Panc1 (cell line): Measurements from ENCODE around the gene JADE2. TPM values are rescaled to one million over a fixed set of nuclear protein-coding genes. Genes with fewer than 3 reads are reported as not detected.
A peak's percentile ranks its signal among the peaks of the same experiment; 100 is the strongest.

ENCODE experiments used
- ATAC-seq: fragments of 200-7000 bp; cut with Tn5 transposase; 2 replicates; pipeline ENCODE4 v1.9.1; 2020; ENCODE audit warnings: mild to moderate bottlenecking, moderate library complexity
- BruUV-seq: library from RNA; stranded (reverse); fragments of 400-500 nt; replicated peaks from 2 replicates; lab custom pipeline; 2021; lab: Mats Ljungman, UMichigan
- CTCF ChIA-PET: fragments of 300-600 bp; sonication (Branson Sonifier 250); formaldehyde crosslinking; loops from one replicate; lab custom pipeline; 2022; ENCODE audit warnings: antibody characterized with exemption; lab: Charles Lee
- POLR2A ChIA-PET: fragments of 300-600 bp; sonication (Branson Sonifier 250); formaldehyde crosslinking; loops from one replicate; lab custom pipeline; 2022; ENCODE audit warnings: antibody characterized with exemption; lab: Charles Lee
- DNase-seq: peaks from one replicate; pipeline ENCODE4 v3.0.0-alpha.2; 2010; ENCODE audit warnings: low read depth, low spot score
- H3K27ac ChIP-seq: 2 replicates; pipeline ENCODE4 v1.5.1; 2011; ENCODE audit warnings: mild to moderate bottlenecking, low read length, inconsistent platforms
- H3K27me3 ChIP-seq: fragments of 200-500 bp; sonication (Bioruptor generic); 2 replicates; pipeline ENCODE4 v1.6.0; 2014; ENCODE audit warnings: low read length, inconsistent platforms; ENCODE audit not compliant: control insufficient read depth, insufficient read depth
- H3K36me3 ChIP-seq: fragments of 200-500 bp; sonication (Bioruptor generic); 2 replicates; pipeline ENCODE4 v1.5.1; 2014; ENCODE audit warnings: inconsistent platforms, mild to moderate bottlenecking, low read length, moderate library complexity; ENCODE audit not compliant: control insufficient read depth, insufficient read depth
- H3K4me1 ChIP-seq: 2 replicates; pipeline ENCODE4 v1.5.1; 2011; ENCODE audit warnings: inconsistent platforms, mild to moderate bottlenecking, low read length, moderate library complexity; ENCODE audit not compliant: control insufficient read depth, insufficient read depth
- H3K4me3 ChIP-seq, 2 experiments: 2 replicates each; pipeline ENCODE4 v1.5.1; 2011 to 2012; ENCODE audit warnings: low read depth in 2 of 2, low read length in 2 of 2, mild to moderate bottlenecking in 2 of 2, inconsistent platforms in 1 of 2, moderate library complexity in 1 of 2
- H3K9me3 ChIP-seq: fragments of 200-500 bp; sonication (Bioruptor generic); 2 replicates; pipeline ENCODE4 v1.5.1; 2014; ENCODE audit warnings: low read depth, mild to moderate bottlenecking, inconsistent platforms, low read length, moderate library complexity; ENCODE audit not compliant: control insufficient read depth, insufficient read depth
- CTCF ChIP-seq: fragments of 450-650 bp; IDR thresholded peaks from 2 replicates; pipeline ENCODE4 v1.5.1; 2017; ENCODE audit warnings: mild to moderate bottlenecking
- POLR2AphosphoS5 ChIP-seq: IDR thresholded peaks from 2 replicates; pipeline ENCODE4 v1.6.1; 2012; ENCODE audit warnings: mild to moderate bottlenecking, low read depth, low read length, moderate library complexity
- REST ChIP-seq, 2 experiments: IDR thresholded peaks; 2 replicates each; pipeline ENCODE4 v1.6.1; 2011 to 2012; ENCODE audit warnings: low read depth in 2 of 2, control low read depth in 1 of 2, low read length in 1 of 2, mild to moderate bottlenecking in 1 of 2, moderate library complexity in 1 of 2; ENCODE audit not compliant: insufficient read depth in 1 of 2
- SIN3A ChIP-seq: IDR thresholded peaks from 2 replicates; pipeline ENCODE4 v1.6.1; 2012; ENCODE audit warnings: low read depth, mild to moderate bottlenecking, low read length, moderate library complexity, borderline replicate concordance; ENCODE audit not compliant: insufficient read depth
- TCF7L2 ChIP-seq: IDR thresholded peaks from 2 replicates; pipeline ENCODE4 v1.6.1; 2011; ENCODE audit warnings: mild to moderate bottlenecking, low read depth, low read length, inconsistent platforms
- in situ Hi-C: cut with HindIII; loops from 2 replicates; pipeline ENCODE4 v1.10.0; 2016; ENCODE audit warnings: low sequenced_read_pairs, low pct_unique_long_range_greater_than_20kb
- intact Hi-C: fragments of 100-400 bp; cut with micrococcal nuclease; formaldehyde crosslinking; loops from one replicate; pipeline ENCODE4 v1.10.0; 2022; ENCODE audit not compliant: unreplicated experiment
- total RNA-seq: library from RNA; stranded (reverse); gene quantifications from one replicate; pipeline ENCODE4 v1.2.1, GENCODE V29; 2021; ENCODE audit not compliant: unreplicated experiment

Gene JADE2
- total RNA-seq, 1 experiment from 2014 or later, result 80.0 TPM

- POLR2A ChIA-PET, result interaction anchor here (0.6 to 1.3 kb wide), 6 partner anchors 13 to 138 kb away, joined by 3 to 11 read pairs (median 5); no protein-coding TSS in a partner anchor
- CTCF ChIA-PET, result interaction anchor here (0.6 to 1.0 kb wide), 2 partner anchors 13 to 214 kb away, joined by 6 read pairs; partner anchors contain the start of gene CAMLG
- H3K27ac ChIP-seq, result peak overlapping the region; percentile 99
- H3K4me3 ChIP-seq, result peak overlapping the region; percentile 74 to 85
- intact Hi-C loops, result loop anchor here (5.0 kb wide), 1 partner anchor 112 kb away; the partner anchor contains the start of gene CDKN2AIPNL
- ATAC-seq (peak; percentile 29), DNase-seq (no peak)
- in situ Hi-C loops, result no loop called here
- no peaks in the 10 kb centered on the region; the same call in 1 of the 2 replicates for H3K36me3 ChIP-seq
- no peaks in the 10 kb centered on the region for H3K9me3 ChIP-seq
- BruUV-seq, result no TSS peak
- H3K4me1 ChIP-seq, result peaks cover 32% of the 10 kb centered on the region
- TF ChIP-seq REST (IDR thresholded peaks at IDR 0.05; ENCODE audit: insufficient read depth in 1 of 2, low read depth in 2 of 2, low read length in 1 of 2) (no peak), TCF7L2 (peak; percentile 36; the same call in 1 of the 2 replicates), POLR2AphosphoS5 (peak; percentile 71)
- no peaks in the 10 kb centered on the region for H3K27me3 ChIP-seq
These were observed 1.1 kb upstream of the JADE2 start for GRCh38 chr5:134524272-134524825.

- POLR2A ChIA-PET, result interaction anchor here (0.6 to 1.3 kb wide), 4 partner anchors 12 to 142 kb away, joined by 3 to 10 read pairs (median 4); no protein-coding TSS in a partner anchor
- no peaks in the 10 kb centered on the region; the same call in 1 of the 2 replicates for H3K36me3 ChIP-seq
- CTCF ChIA-PET, result interaction anchor here (0.6 to 0.7 kb wide), 2 partner anchors 28 to 132 kb away, joined by 3 read pairs; no protein-coding TSS in a partner anchor
- H3K4me1 ChIP-seq, result peaks cover 47% of the 10 kb centered on the region
- no peaks in the 10 kb centered on the region for H3K9me3 ChIP-seq
- H3K27me3 ChIP-seq, result no peaks in the 10 kb centered on the region
- in situ Hi-C loops, result no loop called here
- peak; percentile 24 for ATAC-seq
- no peak for DNase-seq
- intact Hi-C loops, result loop anchor here (5.0 kb wide), 1 partner anchor 154 kb away; the partner anchor contains the start of gene UBE2B
- TF ChIP-seq REST (IDR thresholded peaks at IDR 0.05; ENCODE audit: insufficient read depth in 1 of 2, low read depth in 2 of 2, low read length in 1 of 2), result no peak
- TF ChIP-seq POLR2AphosphoS5, result 0 out of 2 replicates have a peak, but pooled peaks have one; percentile 26
- peak; percentile 16; the same call in 1 of the 2 replicates for TF ChIP-seq TCF7L2
- TF ChIP-seq CTCF, result peak; percentile 11; the same call in 1 of the 2 replicates
- peak; percentile 29; the same call in 1 of the 2 replicates for TF ChIP-seq SIN3A
- H3K27ac ChIP-seq, result peak overlapping the region; percentile 95
- H3K4me3 ChIP-seq, result peak overlapping the region; percentile 74 to 85
- BruUV-seq, result no TSS peak
These were observed 413 bp downstream of the JADE2 start for GRCh38 chr5:134525683-134526482.
